Measurements from ENCODE around the gene UGT1A9. TPM values are rescaled to one million over a fixed set of nuclear protein-coding genes. Genes with fewer than 3 reads are reported as not detected.

UGT1A9 gene
- total RNA-seq, 8 experiments from 2014 or later = 0.19 to 2.3 (median 0.45) TPM; not detected in 4

GRCh38 chr2:233814056-233814835 is 142.5 kb downstream of the UGT1A9 start:
- 40 to 80% methylated on average over 1 of the region's 2 CpGs; no CpG with 5 or more reads in 8 of the 10 experiments for WGBS, 10 experiments
- no peak overlapping the region for H3K27ac ChIP-seq
- H3K4me1 ChIP-seq (replicated peaks in 1 of 2) = peaks cover 0 to 6% of the 10 kb centered on the region in 2 donors
- in situ Hi-C loops (cut with MboI; ENCODE audit: low pct_unique_long_range_greater_than_20kb in 2 of 9, low sequenced_read_pairs in 9 of 9, unreplicated experiment in 9 of 9) = no loop called here
- ATAC-seq (replicated peaks in 6 of 8) = peak in 3 of 8 experiments; percentile 21 to 71 (median 50)
- H3K4me3 ChIP-seq = no peak overlapping the region

- H3K4me3 ChIP-seq = no peak overlapping the region
- peaks cover 0 to 6% of the 10 kb centered on the region in 2 donors for H3K4me1 ChIP-seq (replicated peaks in 1 of 2)
- 26 to 100% (median 80%) methylated on average over 2 to 6 of the region's 6 CpGs for WGBS, 10 experiments
- no peak for ATAC-seq (replicated peaks in 6 of 8)
- in situ Hi-C loops (cut with MboI; ENCODE audit: low pct_unique_long_range_greater_than_20kb in 2 of 9, low sequenced_read_pairs in 9 of 9, unreplicated experiment in 9 of 9) = no loop called here
- H3K27ac ChIP-seq = no peak overlapping the region
These were observed 144.2 kb downstream of the UGT1A9 start for GRCh38 chr2:233815861-233816260.

GRCh38 chr2:233816334-233816733 is 144.6 kb downstream of the UGT1A9 start:
- no peak overlapping the region for H3K4me3 ChIP-seq
- H3K4me1 ChIP-seq (replicated peaks in 1 of 2) = peaks cover 0 to 6% of the 10 kb centered on the region in 2 donors
- in situ Hi-C loops (cut with MboI; ENCODE audit: low pct_unique_long_range_greater_than_20kb in 2 of 9, low sequenced_read_pairs in 9 of 9, unreplicated experiment in 9 of 9) = no loop called here
- peak in 1 of 8 experiments; percentile 47 for ATAC-seq (replicated peaks in 6 of 8)
- 0 to 63% (median 37%) methylated on average over 1 to 2 of the region's 2 CpGs; no CpG with 5 or more reads in 5 of the 10 experiments for WGBS, 10 experiments
- no peak overlapping the region for H3K27ac ChIP-seq

- 17 to 89% (median 51%) methylated on average over 1 to 4 of the region's 4 CpGs; no CpG with 5 or more reads in 6 of the 10 experiments for WGBS, 10 experiments
- no peak overlapping the region for H3K27ac ChIP-seq
- peaks cover 0 to 6% of the 10 kb centered on the region in 2 donors for H3K4me1 ChIP-seq (replicated peaks in 1 of 2)
- no peak overlapping the region for H3K4me3 ChIP-seq
- ATAC-seq (replicated peaks in 6 of 8) = peak in 1 of 8 experiments; percentile 4
- in situ Hi-C loops (cut with MboI; ENCODE audit: low pct_unique_long_range_greater_than_20kb in 2 of 9, low sequenced_read_pairs in 9 of 9, unreplicated experiment in 9 of 9) = no loop called here
These were observed 145.1 kb downstream of the UGT1A9 start for GRCh38 chr2:233816771-233817170.

GRCh38 chr2:233817361-233817911 is 145.7 kb downstream of the UGT1A9 start:
- Histone ChIP-seq H3K4me3 (no peak overlapping the region), H3K27ac (no peak overlapping the region), H3K4me1 (replicated peaks in 1 of 2) (peaks cover 0 to 6% of the 10 kb centered on the region in 2 donors)
- WGBS, 10 experiments = 52 to 100% (median 57%) methylated on average over 2 to 3 of the region's 3 CpGs; no CpG with 5 or more reads in 7 of the 10 experiments
- ATAC-seq (replicated peaks in 6 of 8) = peak in 1 of 8 experiments; percentile 11
- in situ Hi-C loops (cut with MboI; ENCODE audit: low pct_unique_long_range_greater_than_20kb in 2 of 9, low sequenced_read_pairs in 9 of 9, unreplicated experiment in 9 of 9) = no loop called here

- no peak for ATAC-seq (replicated peaks in 6 of 8)
- WGBS, 10 experiments = 17 to 100% (median 81%) methylated on average over 1 to 7 of the region's 11 CpGs; no CpG with 5 or more reads in 4 of the 10 experiments
- Histone ChIP-seq H3K27ac (no peak overlapping the region), H3K4me1 (replicated peaks in 1 of 2) (peaks cover 0 to 6% of the 10 kb centered on the region in 2 donors), H3K4me3 (no peak overlapping the region)
- in situ Hi-C loops (cut with MboI; ENCODE audit: low pct_unique_long_range_greater_than_20kb in 2 of 9, low sequenced_read_pairs in 9 of 9, unreplicated experiment in 9 of 9) = no loop called here
These were observed 146.4 kb downstream of the UGT1A9 start for GRCh38 chr2:233817995-233818638.

- 25 to 100% (median 60%) methylated on average over 1 to 3 of the region's 17 CpGs; no CpG with 5 or more reads in 3 of the 10 experiments for WGBS, 10 experiments
- H3K27ac ChIP-seq = no peak overlapping the region
- in situ Hi-C loops (cut with MboI; ENCODE audit: low pct_unique_long_range_greater_than_20kb in 2 of 9, low sequenced_read_pairs in 9 of 9, unreplicated experiment in 9 of 9) = no loop called here
- ATAC-seq (replicated peaks in 6 of 8) = no peak
- peaks cover 0 to 6% of the 10 kb centered on the region in 2 donors for H3K4me1 ChIP-seq (replicated peaks in 1 of 2)
- H3K4me3 ChIP-seq = no peak overlapping the region
These were observed 147.2 kb downstream of the UGT1A9 start for GRCh38 chr2:233818639-233819621.

- WGBS, 10 experiments = 0 to 50% (median 15%) methylated on average over 1 to 3 of the region's 18 CpGs; no CpG with 5 or more reads in 6 of the 10 experiments
- peak in 3 of 8 experiments; percentile 44 to 83 (median 72) for ATAC-seq (replicated peaks in 6 of 8)
- in situ Hi-C loops (cut with MboI; ENCODE audit: low pct_unique_long_range_greater_than_20kb in 2 of 9, low sequenced_read_pairs in 9 of 9, unreplicated experiment in 9 of 9) = no loop called here
These were observed 148.4 kb downstream of the UGT1A9 start for GRCh38 chr2:233819884-233820773.

GRCh38 chr2:233820774-233821105 is 149.0 kb downstream of the UGT1A9 start:
- Histone ChIP-seq H3K4me1 (replicated peaks in 1 of 2) (peaks cover 0 to 6% of the 10 kb centered on the region in 2 donors), H3K4me3 (no peak overlapping the region), H3K27ac (no peak overlapping the region)
- no peak for ATAC-seq (replicated peaks in 6 of 8)
- in situ Hi-C loops (cut with MboI; ENCODE audit: low pct_unique_long_range_greater_than_20kb in 2 of 9, low sequenced_read_pairs in 9 of 9, unreplicated experiment in 9 of 9) = no loop called here
- 76 to 80% (median 80%) methylated on average over 1 to 4 of the region's 6 CpGs; no CpG with 5 or more reads in 7 of the 10 experiments for WGBS, 10 experiments

More at GRCh38 chr2:233819884-233820773, 148.4 kb downstream of the UGT1A9 start:
- no peak overlapping the region for H3K27ac ChIP-seq
- no peak overlapping the region for H3K4me3 ChIP-seq
- peaks cover 0 to 6% of the 10 kb centered on the region in 2 donors for H3K4me1 ChIP-seq (replicated peaks in 1 of 2)

- Histone ChIP-seq H3K4me3 (no peak overlapping the region), H3K27ac (no peak overlapping the region), H3K4me1 (replicated peaks in 1 of 2) (peaks cover 0 to 6% of the 10 kb centered on the region in 2 donors)
- in situ Hi-C loops (cut with MboI; ENCODE audit: low pct_unique_long_range_greater_than_20kb in 2 of 9, low sequenced_read_pairs in 9 of 9, unreplicated experiment in 9 of 9) = no loop called here
- WGBS, 10 experiments = 80 to 100% (median 100%) methylated on average over 1 of the region's 3 CpGs; no CpG with 5 or more reads in 7 of the 10 experiments
- no peak for ATAC-seq (replicated peaks in 6 of 8)
These were observed 149.5 kb downstream of the UGT1A9 start for GRCh38 chr2:233821196-233821595.

- Histone ChIP-seq H3K4me3 (no peak overlapping the region), H3K27ac (no peak overlapping the region), H3K4me1 (replicated peaks in 1 of 2) (peaks cover 0 to 2% of the 10 kb centered on the region in 2 donors)
- 60 to 89% (median 82%) methylated on average over 1 to 7 of the region's 8 CpGs; no CpG with 5 or more reads in 7 of the 10 experiments for WGBS, 10 experiments
- no peak for ATAC-seq (replicated peaks in 6 of 8)
- in situ Hi-C loops (cut with MboI; ENCODE audit: low pct_unique_long_range_greater_than_20kb in 2 of 9, low sequenced_read_pairs in 9 of 9, unreplicated experiment in 9 of 9) = no loop called here
These were observed 150.0 kb downstream of the UGT1A9 start for GRCh38 chr2:233821709-233822100.

Data from motor neuron (in vitro differentiated cells).